ENCODE results near the gene RNF152. TPM values are rescaled to one million over a fixed set of nuclear protein-coding genes. Genes with fewer than 3 reads are reported as not detected.
A peak's percentile ranks its signal among the peaks of the same experiment; 100 is the strongest.

Gene RNF152
- total RNA-seq, 5 donors from 2014 or later (not counting 1 experiment from before 2014, with no cell fraction given) = 0.23 to 0.78 (median 0.51) TPM

DNA sequence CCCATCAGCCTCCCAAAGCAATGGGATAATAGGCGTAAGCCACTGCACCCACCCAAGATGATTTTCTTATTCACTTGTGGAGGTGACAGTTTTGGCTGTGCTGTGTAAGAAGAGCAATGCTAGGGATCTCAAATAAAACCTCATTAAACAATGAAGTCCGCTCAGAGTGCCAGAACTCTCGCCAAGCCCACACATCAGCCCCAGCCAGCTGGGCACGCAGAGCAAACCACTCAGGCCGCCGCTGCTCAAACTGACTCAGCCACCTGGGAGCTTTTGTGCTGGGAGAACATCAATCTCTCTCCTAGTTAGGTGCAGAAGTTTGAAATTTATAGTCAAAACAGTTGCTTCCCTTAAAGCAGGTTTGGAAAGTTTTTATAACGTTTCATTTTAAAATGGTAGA is 47.6 kb downstream of the RNF152 start:
- no CpG with 5 or more reads among the region's 7 CpGs for WGBS (ENCODE audit: insufficient coverage)
- Histone ChIP-seq H3K4me1 (ENCODE audit: control insufficient read depth in 1 of 2, extremely low read depth in 1 of 2, insufficient read depth in 2 of 2, low read length in 2 of 2) (no peaks in the 10 kb centered on the region), H3K9me3 (no peaks in the 10 kb centered on the region), H3K36me3 (ENCODE audit: control insufficient read depth in 2 of 2, extremely low read depth in 1 of 2, insufficient read depth in 1 of 2, low read length in 1 of 2) (no peaks in the 10 kb centered on the region), H3K27ac (ENCODE audit: low read length) (no peak overlapping the region), H3K4me3 (ENCODE audit: control insufficient read depth in 1 of 2, extremely low read depth in 1 of 2, low read length in 1 of 2) (no peak overlapping the region), H3K27me3 (replicated peaks in 1 of 2; ENCODE audit: control insufficient read depth in 2 of 2, extremely low read depth in 1 of 2, insufficient read depth in 2 of 2, low read length in 1 of 2) (peaks cover 0 to 6% of the 10 kb centered on the region in 2 experiments)
- H3K27ac Mint-ChIP-seq = no peak overlapping the region
- no peak for ATAC-seq (replicated peaks in 1 of 4)
- peaks cover 0 to 5% (median 0%) of the 10 kb centered on the region in 3 donors for H3K9me3 Mint-ChIP-seq
- DNase-seq = no peak
- no peak overlapping the region for H3K4me3 Mint-ChIP-seq
- H3K4me1 Mint-ChIP-seq = no peaks in the 10 kb centered on the region
- ChIA-PET CTCF (no interaction called here), POLR2A (no interaction called here)
- H3K36me3 Mint-ChIP-seq = no peaks in the 10 kb centered on the region
- peaks cover 20 to 26% of the 10 kb centered on the region in 2 donors for H3K27me3 Mint-ChIP-seq

DNA sequence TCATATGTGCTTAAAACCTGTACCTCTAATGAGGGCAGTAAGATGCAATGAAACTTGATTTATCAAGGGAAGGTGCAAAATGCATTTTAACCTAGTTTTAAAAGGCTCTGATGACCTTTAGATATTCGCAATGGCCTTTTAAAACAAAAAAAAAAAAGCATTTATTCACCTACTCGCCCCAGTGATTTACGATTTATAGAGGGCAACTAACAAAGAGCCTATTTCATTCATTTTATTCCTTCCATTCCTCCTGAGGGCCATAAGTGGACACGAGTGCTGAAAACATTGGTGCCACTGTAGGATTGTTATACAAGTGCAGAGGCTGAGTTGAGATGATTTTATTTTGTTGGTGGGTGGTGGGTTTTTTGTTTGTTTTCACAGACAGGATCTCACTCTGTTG is 48.1 kb downstream of the RNF152 start:
- CTCF ChIA-PET = no interaction called here
- Histone ChIP-seq H3K27ac (ENCODE audit: low read length) (no peak overlapping the region), H3K27me3 (replicated peaks in 1 of 2; ENCODE audit: control insufficient read depth in 2 of 2, extremely low read depth in 1 of 2, insufficient read depth in 2 of 2, low read length in 1 of 2) (peaks cover 0 to 6% of the 10 kb centered on the region in 2 experiments), H3K4me1 (ENCODE audit: control insufficient read depth in 1 of 2, extremely low read depth in 1 of 2, insufficient read depth in 2 of 2, low read length in 2 of 2) (no peaks in the 10 kb centered on the region), H3K36me3 (ENCODE audit: control insufficient read depth in 2 of 2, extremely low read depth in 1 of 2, insufficient read depth in 1 of 2, low read length in 1 of 2) (no peaks in the 10 kb centered on the region), H3K4me3 (ENCODE audit: control insufficient read depth in 1 of 2, extremely low read depth in 1 of 2, low read length in 1 of 2) (no peak overlapping the region), H3K9me3 (no peaks in the 10 kb centered on the region)
- DNase-seq = no peak
- Mint-ChIP-seq H3K4me3 (no peak overlapping the region), H3K27me3 (peaks cover 20 to 26% of the 10 kb centered on the region in 2 donors), H3K4me1 (no peaks in the 10 kb centered on the region), H3K9me3 (peaks cover 0 to 5% (median 0%) of the 10 kb centered on the region in 3 donors), H3K36me3 (no peaks in the 10 kb centered on the region), H3K27ac (no peak overlapping the region)
- POLR2A ChIA-PET = no interaction called here
- WGBS (ENCODE audit: insufficient coverage) = no CpG with 5 or more reads among the region's 4 CpGs
- no peak for ATAC-seq (replicated peaks in 1 of 4)

DNA sequence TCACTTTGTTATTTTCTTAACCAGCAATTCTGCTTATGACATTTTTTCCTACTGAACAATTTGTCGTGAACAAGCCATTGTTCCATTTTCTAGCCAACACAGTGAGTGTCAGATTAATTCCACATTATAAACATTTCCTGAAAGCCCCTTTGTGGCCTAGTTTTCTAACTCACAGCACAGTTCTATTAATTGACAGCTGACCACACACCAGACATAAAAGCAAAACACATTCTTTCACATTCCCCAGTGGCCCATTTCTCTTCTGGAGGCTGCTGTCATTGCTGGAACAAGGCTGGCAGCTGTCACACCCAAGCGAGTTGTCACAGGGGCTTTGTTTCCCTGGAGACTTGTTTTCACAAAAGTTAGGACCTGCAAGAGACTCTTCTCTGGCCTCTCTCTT is 50.7 kb downstream of the RNF152 start:
- Mint-ChIP-seq H3K4me1 (no peaks in the 10 kb centered on the region), H3K27me3 (peaks cover 13 to 21% of the 10 kb centered on the region in 2 donors), H3K4me3 (no peak overlapping the region), H3K36me3 (no peaks in the 10 kb centered on the region), H3K9me3 (peaks cover 0 to 5% (median 0%) of the 10 kb centered on the region in 3 donors), H3K27ac (no peak overlapping the region)
- POLR2A ChIA-PET = interaction anchor here (0.8 kb wide), 2 partner anchors 8 to 48 kb away, joined by 3 read pairs; no protein-coding TSS in a partner anchor
- DNase-seq (no peak), ATAC-seq (replicated peaks in 1 of 4) (no peak)
- H3K4me1 ChIP-seq (ENCODE audit: control insufficient read depth in 1 of 2, extremely low read depth in 1 of 2, insufficient read depth in 2 of 2, low read length in 2 of 2) = no peaks in the 10 kb centered on the region
- H3K27ac ChIP-seq (ENCODE audit: low read length) = no peak overlapping the region
- H3K36me3 ChIP-seq (ENCODE audit: control insufficient read depth in 2 of 2, extremely low read depth in 1 of 2, insufficient read depth in 1 of 2, low read length in 1 of 2) = no peaks in the 10 kb centered on the region
- CTCF ChIA-PET = no interaction called here
- H3K9me3 ChIP-seq = no peaks in the 10 kb centered on the region
- H3K4me3 ChIP-seq (ENCODE audit: control insufficient read depth in 1 of 2, extremely low read depth in 1 of 2, low read length in 1 of 2) = no peak overlapping the region
- H3K27me3 ChIP-seq (replicated peaks in 1 of 2; ENCODE audit: control insufficient read depth in 2 of 2, extremely low read depth in 1 of 2, insufficient read depth in 2 of 2, low read length in 1 of 2) = no peaks in the 10 kb centered on the region
- WGBS (ENCODE audit: insufficient coverage) = 66% methylated on average over 2 of the region's 2 CpGs

DNA sequence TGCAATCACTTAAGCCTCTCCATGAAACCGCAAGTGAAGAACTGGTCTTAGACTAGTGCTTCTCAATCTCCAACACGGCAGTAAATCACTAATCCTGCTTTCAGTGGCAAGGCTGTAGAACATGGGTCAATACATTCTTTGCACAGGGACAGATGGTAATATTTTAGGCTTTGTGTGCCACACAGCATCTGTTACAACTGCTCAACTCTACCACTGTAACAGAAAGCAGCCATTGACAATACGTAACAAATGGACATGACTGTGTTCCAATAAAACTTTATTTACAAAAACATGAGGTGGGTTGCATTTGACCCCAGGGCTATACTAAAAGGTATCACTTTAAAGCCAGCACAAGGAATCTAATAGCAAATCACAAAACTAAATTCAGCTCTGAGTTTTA is 51.1 kb downstream of the RNF152 start:
- CTCF ChIA-PET = no interaction called here
- Mint-ChIP-seq H3K27me3 (peaks cover 10 to 19% of the 10 kb centered on the region in 2 donors), H3K4me3 (no peak overlapping the region), H3K27ac (no peak overlapping the region), H3K9me3 (peaks cover 0 to 5% (median 0%) of the 10 kb centered on the region in 3 donors), H3K36me3 (no peaks in the 10 kb centered on the region), H3K4me1 (no peaks in the 10 kb centered on the region)
- Histone ChIP-seq H3K27me3 (replicated peaks in 1 of 2; ENCODE audit: control insufficient read depth in 2 of 2, extremely low read depth in 1 of 2, insufficient read depth in 2 of 2, low read length in 1 of 2) (no peaks in the 10 kb centered on the region), H3K9me3 (no peaks in the 10 kb centered on the region), H3K4me3 (ENCODE audit: control insufficient read depth in 1 of 2, extremely low read depth in 1 of 2, low read length in 1 of 2) (no peak overlapping the region), H3K36me3 (ENCODE audit: control insufficient read depth in 2 of 2, extremely low read depth in 1 of 2, insufficient read depth in 1 of 2, low read length in 1 of 2) (no peaks in the 10 kb centered on the region), H3K27ac (ENCODE audit: low read length) (no peak overlapping the region), H3K4me1 (ENCODE audit: control insufficient read depth in 1 of 2, extremely low read depth in 1 of 2, insufficient read depth in 2 of 2, low read length in 2 of 2) (no peaks in the 10 kb centered on the region)
- DNase-seq (no peak), ATAC-seq (replicated peaks in 1 of 4) (no peak)
- POLR2A ChIA-PET = interaction anchor here (0.8 kb wide), 2 partner anchors 8 to 47 kb away, joined by 3 read pairs; no protein-coding TSS in a partner anchor
- WGBS (ENCODE audit: insufficient coverage) = 100% methylated on average over 1 of the region's 3 CpGs

DNA sequence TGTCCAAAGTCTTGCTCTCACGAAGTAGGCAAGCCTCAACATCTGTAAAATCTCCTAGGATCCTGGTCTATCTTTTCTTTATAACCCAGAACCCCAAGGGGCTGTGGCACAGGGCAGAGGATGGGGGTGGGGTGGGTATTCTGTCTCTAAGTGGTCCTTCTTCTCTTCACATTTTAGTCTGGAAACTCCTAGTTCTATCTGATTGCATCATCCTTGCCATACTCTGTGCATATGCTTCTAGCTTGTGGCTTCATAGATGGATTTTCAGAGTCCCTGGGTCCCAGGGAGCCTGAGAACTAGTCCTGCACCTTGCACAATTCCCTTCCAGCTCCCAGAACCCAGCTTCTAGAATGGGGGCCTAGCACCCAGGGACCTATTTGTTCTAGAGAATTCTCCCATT is 52.5 kb downstream of the RNF152 start:
- ATAC-seq (replicated peaks in 1 of 4) (no peak), DNase-seq (no peak)
- H3K36me3 Mint-ChIP-seq = no peaks in the 10 kb centered on the region
- no peak overlapping the region for H3K27ac ChIP-seq (ENCODE audit: low read length)
- POLR2A ChIA-PET = no interaction called here
- no CpG with 5 or more reads among the region's 1 CpG for WGBS (ENCODE audit: insufficient coverage)
- peaks cover 4 to 15% of the 10 kb centered on the region in 2 donors for H3K27me3 Mint-ChIP-seq
- H3K4me1 Mint-ChIP-seq = no peaks in the 10 kb centered on the region
- CTCF ChIA-PET = no interaction called here
- no peaks in the 10 kb centered on the region for H3K9me3 Mint-ChIP-seq
- no peaks in the 10 kb centered on the region for H3K27me3 ChIP-seq (replicated peaks in 1 of 2; ENCODE audit: control insufficient read depth in 2 of 2, extremely low read depth in 1 of 2, insufficient read depth in 2 of 2, low read length in 1 of 2)
- H3K4me1 ChIP-seq (ENCODE audit: control insufficient read depth in 1 of 2, extremely low read depth in 1 of 2, insufficient read depth in 2 of 2, low read length in 2 of 2) = no peaks in the 10 kb centered on the region
- H3K4me3 Mint-ChIP-seq = no peak overlapping the region
- H3K27ac Mint-ChIP-seq = no peak overlapping the region
- no peak overlapping the region for H3K4me3 ChIP-seq (ENCODE audit: control insufficient read depth in 1 of 2, extremely low read depth in 1 of 2, low read length in 1 of 2)
- no peaks in the 10 kb centered on the region for H3K9me3 ChIP-seq
- no peaks in the 10 kb centered on the region for H3K36me3 ChIP-seq (ENCODE audit: control insufficient read depth in 2 of 2, extremely low read depth in 1 of 2, insufficient read depth in 1 of 2, low read length in 1 of 2)

DNA sequence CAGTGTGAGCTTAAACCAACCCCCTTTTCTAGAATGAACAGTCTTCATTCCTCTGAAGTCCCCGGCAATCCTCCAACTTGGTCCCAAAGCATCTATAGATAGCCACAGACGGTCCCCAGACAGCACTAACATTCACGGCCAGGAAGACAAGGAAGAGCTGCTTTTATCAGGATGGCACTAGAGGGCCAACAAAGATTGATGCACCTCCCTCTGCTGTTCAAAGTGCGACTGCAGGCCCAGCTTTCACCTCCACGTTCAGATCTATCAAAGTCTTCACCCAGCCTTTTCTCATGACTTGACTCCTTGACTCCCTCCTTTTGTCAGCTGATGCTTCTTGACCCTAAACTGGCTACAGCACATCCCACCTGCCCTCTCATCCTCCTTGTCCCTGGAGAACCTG is 54.3 kb downstream of the RNF152 start:
- ATAC-seq (replicated peaks in 1 of 4) = no peak
- peaks cover 8 to 12% (median 9%) of the 10 kb centered on the region in 3 donors for H3K4me1 Mint-ChIP-seq
- ChIA-PET POLR2A (no interaction called here), CTCF (no interaction called here)
- Histone ChIP-seq H3K27ac (ENCODE audit: low read length) (no peak overlapping the region), H3K36me3 (ENCODE audit: control insufficient read depth in 2 of 2, extremely low read depth in 1 of 2, insufficient read depth in 1 of 2, low read length in 1 of 2) (no peaks in the 10 kb centered on the region), H3K4me3 (ENCODE audit: control insufficient read depth in 1 of 2, extremely low read depth in 1 of 2, low read length in 1 of 2) (no peak overlapping the region), H3K27me3 (replicated peaks in 1 of 2; ENCODE audit: control insufficient read depth in 2 of 2, extremely low read depth in 1 of 2, insufficient read depth in 2 of 2, low read length in 1 of 2) (no peaks in the 10 kb centered on the region), H3K9me3 (no peaks in the 10 kb centered on the region), H3K4me1 (ENCODE audit: control insufficient read depth in 1 of 2, extremely low read depth in 1 of 2, insufficient read depth in 2 of 2, low read length in 2 of 2) (peaks cover 5 to 9% of the 10 kb centered on the region in 2 experiments)
- H3K4me3 Mint-ChIP-seq = no peak overlapping the region
- DNase-seq = no peak
- H3K9me3 Mint-ChIP-seq = no peaks in the 10 kb centered on the region
- WGBS (ENCODE audit: insufficient coverage) = 93% methylated on average over 5 of the region's 5 CpGs
- no peak overlapping the region for H3K27ac Mint-ChIP-seq
- H3K36me3 Mint-ChIP-seq = no peaks in the 10 kb centered on the region
- peaks cover 4 to 15% of the 10 kb centered on the region in 2 donors for H3K27me3 Mint-ChIP-seq

DNA sequence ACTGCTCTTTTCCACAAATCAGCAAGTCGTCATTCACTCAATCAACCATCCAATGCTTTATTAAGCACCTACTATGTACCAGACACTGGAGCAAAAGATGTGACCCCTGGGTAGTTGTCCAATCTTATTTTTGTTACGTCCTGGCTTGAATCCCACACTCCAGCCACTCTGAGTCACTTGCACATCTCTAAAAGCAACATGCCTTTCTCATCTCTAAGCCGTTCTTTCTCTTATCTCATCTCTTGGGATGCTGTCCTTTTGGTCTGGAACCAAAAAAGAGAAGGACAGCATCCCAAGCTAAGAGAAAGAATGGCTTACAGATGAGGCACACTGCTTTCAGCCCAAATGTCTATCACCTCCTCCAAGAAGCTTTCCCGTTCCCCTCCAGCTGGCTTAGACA is 58.8 kb downstream of the RNF152 start:
- no peaks in the 10 kb centered on the region for H3K27me3 ChIP-seq (replicated peaks in 1 of 2; ENCODE audit: control insufficient read depth in 2 of 2, extremely low read depth in 1 of 2, insufficient read depth in 2 of 2, low read length in 1 of 2)
- ATAC-seq (replicated peaks in 1 of 4) (no peak), DNase-seq (no peak)
- H3K36me3 ChIP-seq (ENCODE audit: control insufficient read depth in 2 of 2, extremely low read depth in 1 of 2, insufficient read depth in 1 of 2, low read length in 1 of 2) = no peaks in the 10 kb centered on the region
- no peaks in the 10 kb centered on the region for H3K36me3 Mint-ChIP-seq
- no peaks in the 10 kb centered on the region for H3K9me3 Mint-ChIP-seq
- H3K4me1 Mint-ChIP-seq = peaks cover 17 to 24% (median 19%) of the 10 kb centered on the region in 3 donors
- no peak overlapping the region for H3K27ac Mint-ChIP-seq
- WGBS (ENCODE audit: insufficient coverage) = 80% methylated on average over 4 of the region's 4 CpGs
- H3K4me3 ChIP-seq (ENCODE audit: control insufficient read depth in 1 of 2, extremely low read depth in 1 of 2, low read length in 1 of 2) = no peak overlapping the region
- ChIA-PET CTCF (no interaction called here), POLR2A (interaction anchor here in 1 of 2 donors (0.5 kb wide), 1 partner anchor 8 kb away, joined by 3 read pairs; no protein-coding TSS in a partner anchor)
- H3K4me1 ChIP-seq (ENCODE audit: control insufficient read depth in 1 of 2, extremely low read depth in 1 of 2, insufficient read depth in 2 of 2, low read length in 2 of 2) = peaks cover 5 to 20% of the 10 kb centered on the region in 2 experiments
- no peaks in the 10 kb centered on the region for H3K9me3 ChIP-seq
- H3K27me3 Mint-ChIP-seq = peaks cover 2 to 15% of the 10 kb centered on the region in 2 donors
- no peak overlapping the region for H3K27ac ChIP-seq (ENCODE audit: low read length)
- peak overlapping the region in 1 of 3 donors; percentile 35 for H3K4me3 Mint-ChIP-seq

Data from T-cell (primary cell).